K562 (cell line): ENCODE measurements around the gene NCKIPSD. TPM values are rescaled to one million over a fixed set of nuclear protein-coding genes. Genes with fewer than 3 reads are reported as not detected.

Experiments
- BHLHE40 ChIP-seq: IDR thresholded peaks from 2 replicates; pipeline ENCODE4 v1.6.1; 2011; ENCODE audit warnings: low read length, improper control_type of control experiment
- BRD4 ChIP-seq: fragments of 200-600 bp; sonication (generic); IDR thresholded peaks from 2 replicates; pipeline ENCODE4 v1.6.1; 2017; ENCODE audit warnings: inconsistent platforms
- CBX3 ChIP-seq, 2 experiments: IDR thresholded peaks; 1 replicate in 1 of 2; 2 replicates in 1 of 2; pipeline ENCODE4 v1.6.1; 2012; ENCODE audit warnings: inconsistent platforms in 2 of 2, low read length in 2 of 2, borderline replicate concordance in 1 of 2, control low read depth in 1 of 2
- E2F4 ChIP-seq: sonication (generic); formaldehyde crosslinking; IDR thresholded peaks from 2 replicates; pipeline ENCODE4 v1.8.0; 2022; ENCODE audit warnings: mild to moderate bottlenecking, low read depth, missing genetic modification reagents
- GABPB1 ChIP-seq: sonication (generic); formaldehyde crosslinking; IDR thresholded peaks from 2 replicates; pipeline ENCODE4 v1.8.0; 2022; ENCODE audit warnings: mild to moderate bottlenecking, missing genetic modification reagents
- HBP1 ChIP-seq: fragments of 450-650 bp; formaldehyde crosslinking; IDR thresholded peaks from 2 replicates; pipeline ENCODE4 v1.4.0; 2022; ENCODE audit warnings: missing genetic modification characterization
- HDGF ChIP-seq: fragments of 450-650 bp; IDR thresholded peaks from 2 replicates; pipeline ENCODE4 v1.6.1; 2016
- HMG20B ChIP-seq: fragments of 250-450 bp; sonication (Bioruptor Pico); IDR thresholded peaks from 2 replicates; pipeline ENCODE4 v1.5.0; 2021; ENCODE audit warnings: mild to moderate bottlenecking
- HNRNPLL ChIP-seq: fragments of 200-400 bp; formaldehyde crosslinking; IDR thresholded peaks from 2 replicates; pipeline ENCODE4 v1.6.1; 2017; ENCODE audit warnings: low read length, low read depth, mild to moderate bottlenecking; ENCODE audit not compliant: poor library complexity, severe bottlenecking
- LCOR ChIP-seq: sonication (generic); formaldehyde crosslinking; IDR thresholded peaks from 2 replicates; pipeline ENCODE4 v1.8.0; 2022; ENCODE audit warnings: mild to moderate bottlenecking, missing genetic modification reagents
- MNT ChIP-seq, 2 experiments: fragments of 450-650 bp; conservative IDR thresholded peaks; 2 replicates each; pipeline ENCODE4 v1.6.1; 2017; ENCODE audit warnings: mild to moderate bottlenecking in 2 of 2, moderate library complexity in 2 of 2
- MYC ChIP-seq, 2 experiments: fragments of 250-450 bp in 1 of 2; sonication (Bioruptor Pico) in 1 of 2; IDR thresholded peaks; 2 replicates each; pipeline versions ENCODE4 v1.5.1 to v1.6.1; 2012 to 2021; ENCODE audit warnings: low read depth in 2 of 2, borderline replicate concordance in 1 of 2, improper control_type of control experiment in 1 of 2, low read length in 1 of 2, mild to moderate bottlenecking in 1 of 2, moderate library complexity in 1 of 2
- NRF1 ChIP-seq, 2 experiments: fragments of 450-650 bp; IDR thresholded peaks in 1 of 2; conservative IDR thresholded peaks in 1 of 2; 2 replicates each; pipeline ENCODE4 v1.6.1; 2014; ENCODE audit warnings: mild to moderate bottlenecking in 2 of 2
- RBBP5 ChIP-seq: fragments of 200-600 bp; sonication (generic); IDR thresholded peaks from 2 replicates; pipeline ENCODE4 v1.6.1; 2012; ENCODE audit warnings: borderline replicate concordance, mild to moderate bottlenecking, low read length, control low read depth, inconsistent platforms; ENCODE audit not compliant: insufficient read depth, poor library complexity, severe bottlenecking
- RFX1 ChIP-seq: fragments of 450-650 bp; IDR thresholded peaks from 2 replicates; pipeline ENCODE4 v1.6.1; 2016; ENCODE audit warnings: mild to moderate bottlenecking, moderate library complexity
- SOX6 ChIP-seq: fragments of 450-650 bp; IDR thresholded peaks from 2 replicates; pipeline ENCODE4 v1.6.1; 2014; ENCODE audit warnings: mild to moderate bottlenecking
- TCF3 ChIP-seq: sonication (generic); formaldehyde crosslinking; IDR thresholded peaks from 2 replicates; pipeline ENCODE4 v1.4.0; 2020; ENCODE audit warnings: mild to moderate bottlenecking, missing genetic modification reagents
- THAP7 ChIP-seq: fragments of 250-450 bp; sonication (Bioruptor Pico); IDR thresholded peaks from 2 replicates; pipeline ENCODE4 v1.5.0; 2021
- THRAP3 ChIP-seq: fragments of 450-650 bp; IDR thresholded peaks from 2 replicates; pipeline ENCODE4 v1.6.1; 2016; ENCODE audit warnings: mild to moderate bottlenecking, inconsistent platforms, borderline replicate concordance
- ZNF197 ChIP-seq: fragments of 200-800 bp; sonication (Bioruptor generic); IDR thresholded peaks from 2 replicates; pipeline ENCODE4 v1.6.1; 2016; ENCODE audit warnings: low read depth, missing genetic modification characterization, missing compliant biosample characterization
- ZNF232 ChIP-seq: sonication (generic); formaldehyde crosslinking; IDR thresholded peaks from 2 replicates; pipeline ENCODE4 v1.8.0; 2022; ENCODE audit warnings: mild to moderate bottlenecking, missing genetic modification reagents
- polyA plus RNA-seq, 8 experiments: library from polyadenylated mRNA; depleted of rRNA in 4 of 8; stranded (reverse) in 5 of 8; unstranded in 3 of 8; fragments of >200 nt; fragmentation: Nextera tagmentation in 2 of 8; fragmentation: Illumina TruSeq in 1 of 8; extraction: Ambion mirVana in 2 of 8; extraction: Trizol in 1 of 8; gene quantifications; 2 replicates each; pipeline versions ENCODE4 v1.2.1 to v1.2.3, GENCODE V29; 2011 to 2014; ENCODE audit warnings: inconsistent platforms in 1 of 8, missing spikeins in 1 of 8
- total RNA-seq, 7 experiments: library from RNA; depleted of rRNA in 6 of 7; stranded (reverse); fragments of >200 nt in 6 of 7; fragmentation: Illumina TruSeq in 2 of 7; extraction: Trizol in 2 of 7; gene quantifications; 2 replicates each; pipeline versions ENCODE4 v1.2.1 to v1.2.3, GENCODE V29; 2011 to 2021; ENCODE audit warnings: low replicate concordance in 1 of 7

Gene NCKIPSD
- total and polyA plus RNA-seq, 9 of the 15 experiments (the other 6 are each of a cell fraction or from before 2014, with no cell fraction given): 0.49 to 24.4 (median 12.3) TPM

- no peak for TF ChIP-seq THAP7
- TF ChIP-seq RBBP5: peak; percentile 58
- TF ChIP-seq MNT (conservative IDR thresholded peaks at IDR 0.05): peak; percentile 51 to 77; a peak in 3 of 4 replicates
- peak; percentile 96 for TF ChIP-seq NRF1 (conservative IDR thresholded peaks at IDR 0.05 in 1 of 2, IDR thresholded peaks at IDR 0.05 in 1 of 2)
- TF ChIP-seq ZNF197 (CRISPR knock-in tag): no peak
- TF ChIP-seq CBX3 (IDR thresholded peaks at IDR 0.05; ENCODE audit: borderline replicate concordance in 1 of 2, low read length in 2 of 2): no peak
- TF ChIP-seq GABPB1 (CRISPR knock-in tag): peak; percentile 57; the same call in 1 of the 2 replicates
- peak; percentile 29; the same call in 1 of the 2 replicates for TF ChIP-seq SOX6
- TF ChIP-seq E2F4: no peak
- TF ChIP-seq HMG20B (CRISPR knock-in tag): no peak
- TF ChIP-seq RFX1: peak; percentile 91
- 0 out of 2 replicates have a peak, but pooled peaks have one; percentile 25 for TF ChIP-seq HDGF
- no peak for TF ChIP-seq BRD4
- TF ChIP-seq BHLHE40: peak; percentile 49; the same call in 1 of the 2 replicates
- no peak for TF ChIP-seq TCF3 (CRISPR knock-in tag)
- no peak for TF ChIP-seq ZNF232 (CRISPR knock-in tag)
- TF ChIP-seq HBP1: no peak
- TF ChIP-seq THRAP3: no peak
- TF ChIP-seq LCOR (CRISPR knock-in tag): 0 out of 2 replicates have a peak, but pooled peaks have one; percentile 46
- peak; percentile 93 for TF ChIP-seq HNRNPLL
- peak; percentile 71 for TF ChIP-seq MYC (IDR thresholded peaks at IDR 0.05; ENCODE audit: low read depth, low read length)
- TF ChIP-seq MYC (CRISPR knock-in tag; IDR thresholded peaks at IDR 0.05; ENCODE audit: borderline replicate concordance, low read depth): no peak
Measured at GRCh38 chr3:48716982-48717746, 31.4 kb upstream of the NCKIPSD start, which contains the start of gene IP6K2 (continued).
